HG03457 (cell line): ENCODE measurements around the gene GDF10.

ENCODE experiments used
- ATAC-seq: cut with Tn5 transposase; IDR thresholded peaks from one replicate; pipeline ENCODE4 v1.9.1; 2021; ENCODE audit warnings: moderate number of reproducible peaks; ENCODE audit not compliant: unreplicated experiment

The GDF10 gene

DNA sequence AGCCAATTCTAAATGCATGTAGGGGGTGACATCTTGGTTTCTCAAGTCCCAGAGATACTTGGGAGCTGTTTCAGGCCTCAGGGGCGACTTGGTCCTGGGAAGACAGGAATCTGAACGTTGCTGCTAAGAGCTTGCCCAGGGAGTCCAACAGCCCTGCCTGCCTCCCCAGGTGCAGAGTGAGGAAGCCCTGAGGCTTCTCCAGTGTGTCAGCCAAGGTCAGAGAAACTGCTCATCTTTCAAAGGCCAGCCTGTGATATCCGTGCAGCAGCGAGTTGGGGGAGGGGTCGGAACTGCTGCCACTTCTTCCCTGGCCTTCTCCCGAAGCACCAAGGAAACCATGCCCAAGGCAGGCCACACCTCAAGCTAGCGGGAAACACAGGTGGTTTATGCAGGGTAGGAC, 32.0 kb downstream of the GDF10 start:
- no peak for ATAC-seq

DNA sequence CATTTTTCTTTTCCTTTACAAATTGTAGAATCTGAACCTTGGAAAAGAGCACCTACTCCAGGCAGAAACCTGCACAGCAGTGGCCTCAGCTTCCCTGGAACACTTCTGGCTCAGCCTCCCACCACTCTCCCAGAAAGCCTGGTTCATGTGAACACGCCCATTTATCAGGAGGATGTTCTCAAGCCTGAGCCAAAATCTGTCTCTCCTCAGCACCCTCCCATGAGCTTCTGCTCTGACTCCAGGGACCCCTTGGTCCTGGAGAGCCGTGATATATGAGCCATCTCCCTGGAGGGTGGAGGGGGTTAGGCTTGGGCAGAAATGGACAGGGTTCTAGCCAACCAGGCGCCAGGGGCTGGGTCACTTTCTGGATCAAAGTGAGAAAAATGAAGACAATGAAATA, 32.4 kb downstream of the GDF10 start:
- no peak for ATAC-seq

DNA sequence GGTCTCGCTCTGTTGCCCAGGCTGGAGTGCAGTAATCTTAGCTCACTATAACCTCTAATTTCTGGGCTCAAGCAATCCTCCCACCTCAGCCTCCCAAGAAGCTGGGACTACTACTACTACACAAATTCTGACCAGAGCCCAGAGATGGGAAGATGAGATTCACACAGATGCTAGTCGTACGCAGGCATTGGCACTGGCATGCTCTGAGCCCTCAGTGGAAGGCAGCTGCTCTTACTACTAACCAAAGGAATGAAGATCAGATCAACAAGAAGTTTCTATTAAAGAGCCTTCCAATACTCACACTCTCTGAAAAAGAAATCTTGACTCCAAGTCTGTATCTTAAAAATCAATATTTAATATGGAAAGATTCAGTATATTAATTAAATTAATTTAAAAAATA, 32.9 kb downstream of the GDF10 start:
- ATAC-seq: no peak

DNA sequence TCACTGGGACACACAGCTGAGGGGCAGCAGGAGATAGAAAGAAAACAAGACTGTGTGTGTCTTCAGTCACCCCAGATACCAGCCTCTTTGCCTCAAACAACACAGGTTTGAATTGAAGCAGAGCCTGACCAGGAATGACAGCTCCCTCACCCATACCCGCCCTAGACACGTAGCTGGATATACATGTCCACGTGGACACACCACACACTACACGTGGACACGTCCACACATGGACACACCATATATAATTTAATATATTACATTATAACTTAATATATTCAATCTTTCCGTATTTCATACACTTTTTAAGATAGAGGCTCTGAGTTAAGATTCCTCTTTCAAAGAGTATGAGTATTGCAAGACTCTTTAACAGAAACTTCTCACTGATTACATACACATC, 33.5 kb downstream of the GDF10 start:
- no peak for ATAC-seq

DNA sequence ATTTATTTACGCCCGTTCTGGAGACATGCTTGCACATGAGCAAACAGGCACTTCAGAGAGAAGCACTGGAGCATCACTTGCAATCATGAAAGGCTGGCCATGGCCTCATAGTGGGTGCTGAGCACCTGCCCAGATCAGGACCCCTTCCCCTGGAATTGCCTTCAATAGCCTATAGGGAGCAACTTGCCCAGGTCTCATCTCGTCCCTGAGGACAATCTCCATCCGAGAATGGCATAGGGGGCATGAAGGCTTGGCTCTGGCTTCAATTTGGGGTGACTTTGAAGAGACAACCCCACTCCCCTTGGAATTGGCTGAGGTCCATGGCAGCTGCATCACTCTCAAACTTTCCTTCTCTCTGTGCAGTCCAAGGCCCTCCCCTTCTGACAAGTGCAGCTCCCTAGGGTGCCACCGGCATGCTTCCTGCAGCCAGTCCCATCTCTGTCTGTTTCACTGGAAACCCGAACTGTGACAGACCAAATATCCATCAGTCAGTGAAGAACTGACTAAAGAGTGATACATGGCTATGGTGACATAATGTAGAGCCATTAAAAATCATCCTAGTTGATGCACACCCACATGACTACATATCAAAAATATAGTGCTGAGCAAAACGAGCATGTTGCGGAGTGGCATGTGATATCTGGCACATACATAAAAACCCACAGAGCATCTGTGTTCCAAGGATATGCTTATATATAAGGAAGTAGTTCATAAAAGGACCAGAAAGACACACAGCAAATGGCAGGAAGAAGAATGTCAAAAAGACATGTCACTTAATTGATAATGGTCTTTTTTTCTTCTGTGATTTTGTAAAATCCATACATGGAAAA, 34.7 kb downstream of the GDF10 start:
- no peak for ATAC-seq

DNA sequence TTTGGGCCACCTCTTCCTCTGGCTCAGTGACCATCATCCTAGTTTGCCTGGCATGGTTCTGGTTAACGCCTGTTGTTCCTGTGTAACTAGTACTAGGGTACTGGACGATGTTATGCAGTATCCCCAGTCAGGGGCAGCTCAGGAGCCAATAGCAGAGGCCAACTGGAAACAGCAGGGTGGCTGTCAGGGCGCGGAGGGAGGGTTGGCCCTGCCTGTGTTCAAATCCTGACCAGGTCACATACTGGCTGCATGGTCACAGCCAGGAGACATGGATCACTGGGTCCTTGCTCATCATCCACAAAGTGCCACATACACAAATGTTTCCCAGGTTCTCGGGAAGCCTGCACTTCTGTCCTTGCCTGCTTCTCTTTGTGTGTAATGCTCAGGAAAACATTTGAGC, 35.9 kb downstream of the GDF10 start:
- no peak for ATAC-seq

DNA sequence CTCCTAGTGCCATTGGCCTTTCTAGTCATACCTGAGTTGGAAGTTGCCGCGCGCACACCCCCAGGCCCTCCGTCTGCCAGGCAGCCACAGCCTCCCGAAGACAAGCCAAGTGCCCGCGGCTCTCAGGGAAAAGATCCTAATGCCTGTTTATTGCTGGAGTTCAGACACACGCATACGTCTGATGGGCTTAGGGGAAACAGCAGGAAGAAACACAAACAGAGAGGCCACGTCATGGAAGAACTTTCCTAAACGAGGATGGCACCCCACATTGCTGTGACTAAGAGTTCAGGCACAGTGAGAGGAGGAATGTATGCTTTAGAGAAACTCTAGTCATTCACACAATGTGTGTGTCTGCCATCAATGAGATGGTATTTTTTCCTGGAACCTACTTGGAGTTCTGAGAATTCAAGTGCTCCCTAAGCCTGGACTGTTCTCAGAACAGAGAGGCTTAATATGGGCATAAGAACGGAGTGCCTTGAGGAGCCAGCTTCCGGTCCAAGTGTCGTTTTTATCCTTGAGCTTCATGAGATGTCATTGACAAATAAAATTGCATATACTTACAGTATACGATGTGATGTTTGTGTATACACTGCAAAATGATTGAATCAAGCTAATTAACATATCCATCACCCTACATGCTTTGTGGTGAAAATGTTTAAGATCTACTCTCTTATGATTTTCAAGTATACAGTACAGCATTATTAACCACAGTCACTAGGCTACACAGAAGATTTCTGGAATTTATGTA, 36.6 kb downstream of the GDF10 start:
- no peak for ATAC-seq

DNA sequence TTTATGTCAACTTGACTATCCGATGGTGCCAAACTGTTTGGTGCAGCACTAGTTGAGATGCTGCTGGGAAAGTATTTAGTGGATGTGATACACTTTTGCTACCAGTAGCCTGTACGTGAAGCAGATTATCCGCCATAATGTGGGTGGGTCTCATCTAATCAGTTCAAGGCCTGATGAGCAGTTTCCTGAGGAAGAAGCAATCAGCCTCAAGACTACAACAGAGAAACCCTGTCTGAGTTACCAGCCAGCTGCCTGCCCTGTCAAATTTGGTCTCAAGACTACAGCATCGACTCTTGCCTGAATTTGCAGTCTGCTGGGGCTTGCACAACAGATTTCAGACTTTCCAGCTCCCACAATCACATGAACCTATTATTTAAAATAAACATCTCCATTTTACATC, 37.3 kb downstream of the GDF10 start:
- ATAC-seq: no peak

DNA sequence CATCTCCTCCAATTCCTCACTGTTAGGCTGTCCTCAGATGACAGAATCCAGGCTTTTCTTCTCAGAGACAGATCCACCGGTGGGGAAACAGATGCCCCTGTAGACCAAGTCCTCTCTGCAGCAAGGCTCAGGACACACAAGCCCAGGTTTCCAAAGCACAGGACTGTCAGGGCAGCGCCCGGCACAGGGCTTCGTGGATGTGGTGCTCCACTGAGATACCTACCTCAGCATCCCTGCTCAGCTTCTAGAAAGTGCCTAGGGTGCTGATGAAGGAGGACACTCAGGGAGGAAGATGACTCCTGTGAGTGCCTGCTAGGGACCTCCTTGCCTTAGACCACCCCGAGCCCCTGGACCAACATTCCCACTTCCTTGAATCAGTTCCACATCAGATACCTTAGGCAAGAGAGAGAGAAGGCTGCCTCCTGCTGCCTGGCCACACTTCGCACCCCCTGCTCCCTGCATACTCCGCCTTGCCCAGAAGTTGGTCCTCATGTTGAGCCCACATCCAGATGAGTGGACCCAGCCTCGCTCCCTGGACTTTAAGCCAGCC, 39.3 kb downstream of the GDF10 start:
- ATAC-seq: no peak

DNA sequence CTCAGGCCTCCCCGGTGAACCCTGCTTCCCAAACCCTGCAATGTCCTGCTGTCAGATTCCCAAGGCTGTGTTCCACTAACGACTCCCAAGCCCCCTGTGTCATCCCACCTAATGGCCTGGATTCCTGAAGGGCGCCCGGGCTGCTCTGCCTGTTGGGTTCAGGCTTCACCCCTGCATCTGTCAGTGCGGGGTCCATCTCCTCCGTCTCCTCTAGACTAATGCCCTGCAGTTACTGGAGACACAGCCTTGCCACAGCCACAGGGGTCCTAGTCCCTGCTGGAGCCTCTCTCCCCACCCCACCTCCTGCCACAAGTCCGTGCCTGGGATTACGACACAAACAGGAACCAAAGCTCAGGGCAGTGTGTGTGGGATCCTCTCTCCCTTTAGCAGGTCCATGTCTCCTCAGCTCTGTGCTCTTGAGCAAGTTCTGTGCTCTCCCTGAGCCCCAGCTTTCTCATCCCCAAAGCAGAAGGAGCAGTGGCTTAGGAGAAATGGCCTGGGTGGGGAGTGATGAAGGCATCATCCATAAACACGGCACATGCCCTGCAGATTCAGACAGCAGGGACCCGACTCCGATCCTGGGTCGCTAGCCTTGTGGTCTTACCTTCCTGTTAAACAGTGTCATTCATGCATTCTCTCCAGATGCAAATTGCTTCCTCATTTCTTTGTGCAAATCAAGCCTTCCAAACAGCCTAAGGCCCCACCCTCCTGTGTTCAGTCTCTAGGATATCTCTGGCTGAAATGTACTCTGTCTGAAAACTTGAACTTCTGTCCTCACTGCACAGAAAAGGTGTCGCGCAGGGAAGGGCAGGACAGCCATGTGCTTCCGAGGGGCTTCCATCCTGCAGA, 40.0 kb downstream of the GDF10 start:
- no peak for ATAC-seq

DNA sequence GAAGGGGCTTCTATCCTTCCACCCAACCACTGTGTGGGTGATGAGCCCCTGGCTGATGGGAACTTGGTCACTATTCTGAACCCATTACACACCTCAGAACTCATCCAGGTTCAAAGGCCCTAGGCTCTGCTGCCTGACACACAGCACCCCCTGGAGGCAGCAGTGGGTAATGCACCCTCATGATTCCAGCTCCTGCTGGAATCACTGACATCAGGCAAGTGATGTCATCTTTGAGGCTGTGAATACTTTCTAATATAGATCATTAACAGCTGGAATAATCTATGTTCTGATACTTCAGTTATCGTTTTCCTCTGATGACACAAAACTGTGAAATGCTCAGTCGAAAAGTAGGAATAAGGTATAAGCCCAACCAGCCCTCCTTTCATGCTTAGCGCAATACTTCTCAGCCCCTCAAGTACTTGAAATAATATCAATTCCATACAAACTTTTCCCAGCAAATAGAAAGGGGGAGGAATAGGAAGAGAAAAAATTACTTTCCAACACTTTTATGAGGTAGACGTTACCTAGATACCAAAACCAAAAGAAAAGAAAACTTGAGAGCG, 40.7 kb downstream of the GDF10 start:
- ATAC-seq: no peak

DNA sequence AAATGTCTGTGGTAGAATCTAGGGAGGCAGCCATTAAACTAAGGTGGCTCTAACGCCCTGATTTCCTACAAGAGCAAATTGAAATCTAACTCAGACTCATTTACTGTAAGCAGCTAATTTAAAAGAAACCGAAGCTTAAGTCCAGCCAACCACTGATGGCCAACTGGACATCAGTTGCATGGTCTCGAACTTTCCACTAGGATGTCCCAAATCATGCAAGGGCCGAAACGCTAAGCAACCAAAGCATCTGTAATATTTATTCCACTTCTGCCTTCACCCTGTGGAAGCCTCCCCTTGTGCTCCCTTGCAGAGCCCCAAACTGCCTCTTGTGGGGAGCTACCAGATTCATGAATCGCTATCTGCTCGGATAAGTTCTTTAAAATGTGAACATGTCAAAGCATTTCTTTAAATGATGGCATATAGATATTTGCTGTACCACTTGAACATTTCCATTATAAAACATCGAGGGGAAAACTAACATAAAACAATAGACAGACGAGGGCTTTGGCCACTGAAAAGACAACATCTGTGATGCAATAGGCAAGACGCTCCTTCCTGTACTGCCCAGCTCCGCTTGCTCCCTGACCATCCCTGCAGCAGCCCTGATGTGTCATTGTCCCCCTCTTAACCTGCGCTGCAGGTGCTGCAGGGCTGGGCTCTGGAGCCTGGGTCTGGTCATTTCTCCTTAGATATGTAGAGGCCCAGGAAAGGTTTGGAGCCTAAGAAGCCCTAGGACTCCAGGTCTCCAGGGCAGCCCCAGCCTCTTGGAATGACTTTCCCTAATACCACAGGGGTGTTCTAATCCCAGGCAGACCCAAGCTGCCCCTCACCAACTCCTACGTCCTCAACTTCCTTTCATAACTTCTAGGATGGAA, 45.2 kb downstream of the GDF10 start:
- no peak for ATAC-seq

DNA sequence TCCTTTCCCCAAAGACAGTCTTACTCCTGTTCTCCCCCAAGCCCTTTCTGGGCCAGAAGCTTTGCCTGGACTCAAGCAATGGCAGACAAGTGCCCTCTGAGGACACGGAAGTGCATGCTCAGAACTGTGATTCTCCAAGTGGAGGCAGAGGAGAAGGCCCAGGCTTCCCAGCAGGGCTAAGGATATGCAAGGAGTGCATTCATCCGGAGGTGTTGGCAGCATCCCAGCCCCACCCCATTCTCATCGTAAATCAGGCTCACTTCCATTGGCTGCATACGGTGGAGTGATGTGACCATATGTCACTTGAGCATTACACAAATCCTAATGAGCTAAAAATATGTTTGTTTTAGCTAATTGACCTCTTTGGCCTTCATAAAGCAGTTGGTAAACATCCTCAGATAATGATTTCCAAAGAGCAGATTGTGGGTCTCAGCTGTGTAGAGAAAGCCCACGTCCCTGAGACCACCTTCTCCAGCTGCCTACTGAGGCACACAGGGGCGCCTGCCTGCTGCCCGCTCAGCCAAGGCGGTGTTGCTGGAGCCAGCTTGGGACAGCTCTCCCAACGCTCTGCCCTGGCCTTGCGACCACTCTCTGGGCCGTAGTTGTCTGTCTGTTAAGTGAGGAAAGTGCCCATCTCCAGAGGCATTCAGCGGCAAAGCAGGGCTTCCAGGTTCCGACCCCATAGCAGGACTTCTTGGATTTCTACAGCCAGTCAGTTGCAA, 46.7 kb downstream of the GDF10 start:
- ATAC-seq: no peak

DNA sequence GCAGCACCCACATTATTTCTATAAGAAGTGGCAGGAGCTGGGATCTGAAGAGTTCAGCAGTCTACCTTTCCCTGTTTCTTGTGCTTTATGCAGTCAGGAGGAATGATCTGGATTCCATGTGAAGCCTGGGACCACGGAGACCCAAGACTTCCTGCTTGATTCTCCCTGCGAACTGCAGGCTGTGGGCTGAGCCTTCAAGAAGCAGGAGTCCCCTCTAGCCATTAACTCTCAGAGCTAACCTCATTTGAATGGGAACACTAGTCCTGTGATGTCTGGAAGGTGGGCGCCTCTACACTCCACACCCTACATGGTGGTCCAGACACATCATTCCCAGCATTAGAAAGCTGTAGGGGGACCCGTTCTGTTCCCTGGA, 47.3 kb downstream of the GDF10 start:
- ATAC-seq: no peak

DNA sequence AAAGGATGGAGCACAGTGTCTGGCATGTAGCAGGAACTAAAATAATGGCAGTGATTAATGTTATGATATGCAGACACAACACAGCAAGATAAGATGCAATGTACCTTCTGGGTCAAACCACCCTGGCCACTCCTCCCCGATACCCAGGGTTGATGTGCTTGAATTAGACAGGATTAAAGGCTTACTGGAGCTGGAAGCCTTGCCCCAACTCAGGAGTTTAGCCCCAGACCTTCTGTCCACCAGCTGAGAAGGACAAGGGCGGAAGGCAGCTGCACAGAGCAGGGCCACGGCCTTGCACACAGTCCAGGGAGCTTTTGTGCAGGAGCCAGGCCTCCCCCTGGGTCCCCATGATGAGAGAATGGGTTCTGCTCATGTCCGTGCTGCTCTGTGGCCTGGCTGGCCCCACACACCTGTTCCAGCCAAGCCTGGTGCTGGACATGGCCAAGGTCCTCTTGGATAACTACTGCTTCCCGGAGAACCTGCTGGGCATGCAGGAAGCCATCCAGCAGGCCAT, 48.2 kb downstream of the GDF10 start, which contains the start of gene RBP3:
Gene RBP3 (plus strand): TSS at position 226 of the 514 bp plus-strand sequence. CDS start 122 bp downstream, at position 348.
- no peak for ATAC-seq

DNA sequence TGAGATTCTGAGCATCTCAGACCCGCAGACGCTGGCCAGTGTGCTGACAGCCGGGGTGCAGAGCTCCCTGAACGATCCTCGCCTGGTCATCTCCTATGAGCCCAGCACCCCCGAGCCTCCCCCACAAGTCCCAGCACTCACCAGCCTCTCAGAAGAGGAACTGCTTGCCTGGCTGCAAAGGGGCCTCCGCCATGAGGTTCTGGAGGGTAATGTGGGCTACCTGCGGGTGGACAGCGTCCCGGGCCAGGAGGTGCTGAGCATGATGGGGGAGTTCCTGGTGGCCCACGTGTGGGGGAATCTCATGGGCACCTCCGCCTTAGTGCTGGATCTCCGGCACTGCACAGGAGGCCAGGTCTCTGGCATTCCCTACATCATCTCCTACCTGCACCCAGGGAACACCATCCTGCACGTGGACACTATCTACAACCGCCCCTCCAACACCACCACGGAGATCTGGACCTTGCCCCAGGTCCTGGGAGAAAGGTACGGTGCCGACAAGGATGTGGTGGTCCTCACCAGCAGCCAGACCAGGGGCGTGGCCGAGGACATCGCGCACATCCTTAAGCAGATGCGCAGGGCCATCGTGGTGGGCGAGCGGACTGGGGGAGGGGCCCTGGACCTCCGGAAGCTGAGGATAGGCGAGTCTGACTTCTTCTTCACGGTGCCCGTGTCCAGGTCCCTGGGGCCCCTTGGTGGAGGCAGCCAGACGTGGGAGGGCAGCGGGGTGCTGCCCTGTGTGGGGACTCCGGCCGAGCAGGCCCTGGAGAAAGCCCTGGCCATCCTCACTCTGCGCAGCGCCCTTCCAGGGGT, 48.9 kb downstream of the GDF10 start:
- no peak for ATAC-seq

DNA sequence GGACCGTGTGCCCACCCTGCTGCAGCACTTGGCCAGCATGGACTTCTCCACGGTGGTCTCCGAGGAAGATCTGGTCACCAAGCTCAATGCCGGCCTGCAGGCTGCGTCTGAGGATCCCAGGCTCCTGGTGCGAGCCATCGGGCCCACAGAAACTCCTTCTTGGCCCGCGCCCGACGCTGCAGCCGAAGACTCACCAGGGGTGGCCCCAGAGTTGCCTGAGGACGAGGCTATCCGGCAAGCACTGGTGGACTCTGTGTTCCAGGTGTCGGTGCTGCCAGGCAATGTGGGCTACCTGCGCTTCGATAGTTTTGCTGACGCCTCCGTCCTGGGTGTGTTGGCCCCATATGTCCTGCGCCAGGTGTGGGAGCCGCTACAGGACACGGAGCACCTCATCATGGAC, 49.5 kb downstream of the GDF10 start:
- ATAC-seq: no peak

DNA sequence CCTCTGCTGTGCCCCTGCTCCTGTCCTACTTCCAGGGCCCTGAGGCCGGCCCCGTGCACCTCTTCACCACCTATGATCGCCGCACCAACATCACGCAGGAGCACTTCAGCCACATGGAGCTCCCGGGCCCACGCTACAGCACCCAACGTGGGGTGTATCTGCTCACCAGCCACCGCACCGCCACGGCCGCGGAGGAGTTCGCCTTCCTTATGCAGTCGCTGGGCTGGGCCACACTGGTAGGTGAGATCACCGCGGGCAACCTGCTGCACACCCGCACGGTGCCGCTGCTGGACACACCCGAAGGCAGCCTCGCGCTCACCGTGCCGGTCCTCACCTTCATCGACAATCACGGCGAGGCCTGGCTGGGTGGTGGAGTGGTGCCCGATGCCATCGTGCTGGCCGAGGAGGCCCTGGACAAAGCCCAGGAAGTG, 50.0 kb downstream of the GDF10 start:
- ATAC-seq: no peak
